Muscle of leg (tissue), 11 donors: Measurements from ENCODE around the gene FASTKD1. TPM values are rescaled to one million over a fixed set of nuclear protein-coding genes. Genes with fewer than 3 reads are reported as not detected.
"Not testable (repeated sequence)": the region's sequence is repeated elsewhere in the genome, so short reads cannot be mapped to it uniquely, and the experiment has no call there.

Experiments
- DNase-seq: peaks from one replicate; pipeline ENCODE4 v3.0.0; 2013
- H3K27ac ChIP-seq: one replicate; pipeline ENCODE4 v1.5.1; 2013; ENCODE audit warnings: mild to moderate bottlenecking, low read length, control low read depth
- H3K27me3 ChIP-seq: one replicate; pipeline ENCODE4 v1.6.1; 2013; ENCODE audit warnings: low read length; ENCODE audit not compliant: control insufficient read depth, insufficient read depth
- H3K36me3 ChIP-seq: one replicate; pipeline ENCODE4 v1.6.1; 2013; ENCODE audit warnings: low read length; ENCODE audit not compliant: control insufficient read depth, insufficient read depth
- H3K4me1 ChIP-seq: one replicate; pipeline ENCODE4 v1.6.1; 2013; ENCODE audit warnings: low read length; ENCODE audit not compliant: control insufficient read depth, insufficient read depth
- H3K4me3 ChIP-seq: one replicate; pipeline ENCODE4 v1.5.1; 2013; ENCODE audit warnings: low read length, control low read depth
- H3K9me3 ChIP-seq: replicated peaks from 2 replicates; pipeline ENCODE4 v1.6.1; 2013; ENCODE audit warnings: low read depth, low read length; ENCODE audit not compliant: control insufficient read depth
- WGBS: methylation state at CpG from one replicate; pipeline ENCODE4 v1.1.5; 2013; ENCODE audit warnings: missing lambda C conversion rate; ENCODE audit not compliant: insufficient coverage; 5-methylcytosine and 5-hydroxymethylcytosine counted together
- polyA plus RNA-seq, 8 donors: library from polyadenylated mRNA; unstranded; fragments of 120-200 nt; gene quantifications; one replicate each; pipeline versions ENCODE4 v1.2.1 to v1.2.3, GENCODE V29; 2013; ENCODE audit warnings: inconsistent platforms in 1 of 8, low replicate concordance in 1 of 8; ENCODE audit not compliant: insufficient read length in 8 of 8, insufficient read depth in 1 of 8
- total RNA-seq: library from RNA; stranded (reverse); fragments of 120-200 nt; gene quantifications from one replicate; pipeline ENCODE4 v1.2.4, GENCODE V29; 2013

The FASTKD1 gene
- total and polyA plus RNA-seq, 9 donors, result 12.0 to 28.8 (median 20.1) TPM

DNA sequence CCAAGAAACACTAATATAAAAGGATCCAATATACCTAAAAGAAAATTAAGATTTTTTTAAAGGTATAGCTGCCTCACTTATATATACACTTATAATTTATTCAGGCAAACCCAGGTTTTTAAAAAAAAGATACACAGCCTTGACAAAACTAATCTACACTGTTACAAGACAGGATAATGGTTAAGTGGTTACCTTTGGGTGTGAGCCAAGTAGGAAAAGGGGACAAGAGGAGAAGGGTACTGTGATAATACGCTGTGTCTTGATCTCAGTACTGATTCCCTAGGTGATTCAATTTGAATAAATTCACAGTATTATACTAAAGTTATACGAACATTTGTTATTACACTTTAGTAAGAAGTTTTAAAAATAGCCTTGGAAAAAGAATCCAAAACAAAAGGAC is 33.5 kb downstream of the FASTKD1 start:
- Histone ChIP-seq H3K4me3 (no peak overlapping the region), H3K27ac (no peak overlapping the region), H3K27me3 (no peaks in the 10 kb centered on the region), H3K36me3 (peaks cover 6% of the 10 kb centered on the region), H3K4me1 (no peaks in the 10 kb centered on the region), H3K9me3 (no peaks in the 10 kb centered on the region)
- DNase-seq, result no peak
- no CpG with 5 or more reads among the region's 2 CpGs for WGBS

DNA sequence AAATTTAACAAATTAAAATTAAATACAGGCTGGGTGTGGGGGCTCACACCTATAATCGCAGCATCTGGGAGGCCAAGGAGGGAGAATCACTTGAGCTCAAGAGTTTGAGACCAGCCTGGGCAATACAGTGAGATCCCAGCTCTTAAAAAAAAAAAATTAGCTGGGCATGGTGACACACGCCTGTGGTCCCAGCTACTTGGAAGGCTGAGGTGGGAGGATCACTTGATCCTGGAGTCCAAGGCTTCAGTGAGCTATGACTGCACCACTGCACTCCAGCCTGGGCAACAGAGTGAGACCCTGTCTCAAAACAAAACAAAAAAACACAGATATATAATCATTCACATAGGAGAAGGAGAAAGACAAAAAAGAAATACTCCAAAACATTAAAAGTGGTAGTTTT is 34.2 kb downstream of the FASTKD1 start:
- not testable (repeated sequence) for H3K27me3 ChIP-seq, H3K4me1 ChIP-seq, DNase-seq, H3K4me3 ChIP-seq, H3K9me3 ChIP-seq, H3K27ac ChIP-seq, H3K36me3 ChIP-seq
- WGBS, result 93% methylated on average over 2 of the region's 2 CpGs

DNA sequence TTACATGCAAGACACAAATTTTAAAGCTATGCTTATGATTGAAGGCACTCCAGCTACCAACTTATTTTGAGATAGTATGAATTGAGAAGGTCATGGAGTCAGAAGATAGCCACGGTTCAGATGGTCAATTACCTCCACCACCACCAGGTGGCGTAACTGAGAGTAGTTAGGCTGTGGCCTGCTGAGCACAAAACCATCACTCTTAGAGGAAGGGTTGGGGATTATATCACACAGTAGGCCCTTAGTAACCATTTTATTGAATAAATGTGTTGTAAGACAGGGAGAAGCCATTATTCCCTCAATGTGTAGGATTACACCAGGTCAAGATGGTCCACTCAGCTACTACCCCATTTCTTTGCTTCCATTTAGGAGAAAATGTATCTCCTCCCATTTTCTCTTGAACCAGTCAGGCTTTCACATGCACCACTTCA is 45.4 kb downstream of the FASTKD1 start:
- H3K27ac ChIP-seq, result no peak overlapping the region
- no peak overlapping the region for H3K4me3 ChIP-seq
- no peaks in the 10 kb centered on the region for H3K27me3 ChIP-seq
- no peaks in the 10 kb centered on the region for H3K9me3 ChIP-seq
- WGBS, result no CpG with 5 or more reads among the region's 2 CpGs
- H3K4me1 ChIP-seq, result no peaks in the 10 kb centered on the region
- H3K36me3 ChIP-seq, result peaks cover 34% of the 10 kb centered on the region
- DNase-seq, result peak; percentile 57

DNA sequence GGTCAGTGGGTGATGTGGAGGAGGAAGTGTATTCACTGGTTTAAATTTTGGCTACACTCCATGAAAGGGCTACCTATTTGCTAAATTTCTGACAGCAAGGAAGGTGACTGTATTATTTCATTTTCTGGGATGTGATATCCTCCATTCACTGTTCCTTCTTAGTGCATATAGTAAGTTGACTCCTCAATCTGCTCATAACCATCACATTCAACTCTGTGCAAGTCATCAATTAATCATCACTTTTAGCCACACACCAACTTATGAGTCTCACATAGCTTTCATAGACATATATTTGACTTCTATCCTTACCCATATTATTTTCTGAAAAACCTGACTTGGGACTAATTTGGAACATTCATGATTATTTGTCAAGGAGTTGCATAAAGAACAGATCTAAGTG is 47.2 kb downstream of the FASTKD1 start:
- DNase-seq, result no peak
- Histone ChIP-seq H3K36me3 (peaks cover 42% of the 10 kb centered on the region), H3K27ac (no peak overlapping the region)

DNA sequence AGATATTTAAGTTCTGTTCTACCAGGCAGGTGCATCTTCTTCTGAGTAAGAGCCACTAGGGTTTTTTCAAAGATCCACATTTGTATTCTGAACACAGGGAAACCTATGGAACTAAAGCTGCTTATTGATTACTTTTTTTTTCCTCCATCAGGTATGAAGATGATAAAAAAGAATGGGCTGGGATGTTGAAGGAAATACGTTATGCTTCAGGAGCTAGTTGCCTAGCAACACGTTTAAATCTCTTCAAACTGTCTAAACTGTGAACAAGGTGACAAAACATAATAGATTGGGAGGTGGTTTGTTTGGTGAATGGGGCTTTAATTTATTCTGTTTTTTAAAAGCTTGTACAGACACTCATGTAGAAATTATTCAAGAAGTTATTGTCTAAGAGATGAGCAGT is 48.2 kb downstream of the FASTKD1 start:
- no CpG with 5 or more reads among the region's 2 CpGs for WGBS
- Histone ChIP-seq H3K4me1 (no peaks in the 10 kb centered on the region), H3K9me3 (no peaks in the 10 kb centered on the region), H3K4me3 (no peak overlapping the region), H3K27me3 (no peaks in the 10 kb centered on the region), H3K27ac (no peak overlapping the region), H3K36me3 (peaks cover 42% of the 10 kb centered on the region)
- DNase-seq, result no peak

More for the DNA sequence above, 47.2 kb downstream of the FASTKD1 start:
- H3K4me3 ChIP-seq, result no peak overlapping the region
- no peaks in the 10 kb centered on the region for H3K27me3 ChIP-seq
- H3K9me3 ChIP-seq, result no peaks in the 10 kb centered on the region
- no peaks in the 10 kb centered on the region for H3K4me1 ChIP-seq

DNA sequence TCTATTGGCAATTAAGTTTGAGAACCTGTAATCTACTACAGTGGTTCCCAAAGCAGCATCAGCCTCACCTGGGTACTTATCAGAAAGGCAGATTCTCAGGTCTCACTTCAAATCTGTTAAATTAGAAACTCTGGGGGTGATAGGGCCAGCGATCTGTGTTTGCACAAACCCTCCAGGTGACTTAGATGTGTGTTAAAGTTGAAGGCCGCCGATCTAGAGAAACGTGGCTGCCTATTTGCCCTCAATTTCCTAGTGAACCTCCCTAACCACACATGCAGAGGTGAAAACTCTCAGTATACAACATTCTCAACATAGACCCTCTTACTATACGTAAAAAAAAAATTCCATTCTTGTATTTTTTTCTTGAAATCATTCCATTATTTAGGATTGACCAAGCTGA is 50.0 kb downstream of the FASTKD1 start:
- no peak for DNase-seq
- no peaks in the 10 kb centered on the region for H3K4me1 ChIP-seq
- H3K27me3 ChIP-seq, result no peaks in the 10 kb centered on the region
- no CpG with 5 or more reads among the region's 5 CpGs for WGBS
- H3K9me3 ChIP-seq, result no peaks in the 10 kb centered on the region
- no peak overlapping the region for H3K27ac ChIP-seq
- peaks cover 40% of the 10 kb centered on the region for H3K36me3 ChIP-seq
- H3K4me3 ChIP-seq, result no peak overlapping the region

DNA sequence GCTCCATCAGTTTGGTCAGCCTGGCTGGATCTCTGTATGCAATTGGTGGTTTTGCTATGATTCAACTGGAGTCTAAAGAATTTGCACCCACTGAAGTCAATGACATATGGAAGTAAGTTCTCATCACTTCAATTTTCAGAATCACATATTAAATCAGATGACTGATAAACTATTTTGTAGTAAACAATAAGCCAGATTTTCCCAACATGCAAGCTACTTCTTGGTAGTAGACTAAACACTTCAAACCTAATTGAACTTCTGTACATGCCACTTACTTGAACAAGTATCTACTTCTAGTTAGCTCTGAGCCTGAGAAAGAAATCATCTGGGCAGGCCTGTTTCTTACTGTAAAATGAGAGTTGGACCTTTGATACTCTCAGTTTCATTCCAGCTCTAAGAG is 52.8 kb downstream of the FASTKD1 start:
- Histone ChIP-seq H3K4me1 (no peaks in the 10 kb centered on the region), H3K9me3 (no peaks in the 10 kb centered on the region), H3K27me3 (no peaks in the 10 kb centered on the region), H3K4me3 (no peak overlapping the region), H3K36me3 (peaks cover 37% of the 10 kb centered on the region), H3K27ac (no peak overlapping the region)
- DNase-seq, result no peak

DNA sequence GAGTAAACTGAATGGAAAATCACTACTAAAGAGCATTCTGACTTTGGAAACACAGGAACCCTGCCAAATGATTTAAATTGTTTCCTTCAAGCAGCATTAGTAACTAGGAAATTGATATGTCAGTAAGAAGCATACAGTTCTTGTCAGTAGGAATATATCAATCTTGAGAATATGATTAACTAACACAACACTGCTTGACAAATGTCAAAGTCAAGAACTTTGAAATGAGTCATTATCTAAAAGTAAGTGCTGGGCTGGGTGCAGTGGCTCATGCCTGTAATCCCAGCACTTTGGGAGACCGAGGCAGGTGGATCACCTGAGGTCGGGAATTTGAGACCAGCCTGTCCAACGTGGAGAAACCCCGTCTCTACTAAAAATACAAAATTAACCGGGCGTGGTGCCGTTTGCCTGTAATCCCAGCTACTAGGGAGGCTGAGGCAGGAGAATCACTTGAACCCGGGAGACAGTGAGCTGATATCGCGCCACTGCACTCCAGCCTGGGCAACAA is 57.1 kb downstream of the FASTKD1 start:
- not testable (repeated sequence) for H3K4me1 ChIP-seq, H3K9me3 ChIP-seq, DNase-seq, H3K4me3 ChIP-seq, H3K27ac ChIP-seq, H3K27me3 ChIP-seq
- WGBS, result 91% methylated on average over 5 of the region's 10 CpGs
- H3K36me3 ChIP-seq, result peaks cover 20% of the 10 kb centered on the region

DNA sequence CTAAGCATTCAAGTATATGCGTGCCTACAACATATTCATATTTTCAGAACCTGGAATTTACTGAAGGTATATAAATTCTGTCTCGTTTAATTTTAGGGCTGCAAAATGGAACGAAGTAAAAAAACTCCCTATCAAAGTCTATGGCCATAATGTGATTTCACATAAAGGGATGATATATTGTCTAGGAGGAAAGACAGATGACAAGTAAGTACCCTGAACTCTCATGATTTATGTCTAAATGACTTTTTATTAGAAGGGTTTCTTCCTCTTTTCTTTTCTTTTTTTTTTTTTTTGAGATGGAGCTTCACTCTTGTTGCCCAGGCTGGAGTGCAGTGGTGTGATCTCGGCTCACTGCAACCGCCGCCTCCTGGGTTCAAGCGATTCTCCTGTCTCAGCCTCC is 58.9 kb downstream of the FASTKD1 start:
- Histone ChIP-seq H3K27ac (peak overlapping the region; percentile 57), H3K4me3 (peak overlapping the region; percentile 54), H3K36me3 (peaks cover 13% of the 10 kb centered on the region)
- not testable (repeated sequence) for H3K4me1 ChIP-seq, H3K9me3 ChIP-seq, H3K27me3 ChIP-seq, DNase-seq
- no CpG with 5 or more reads among the region's 7 CpGs for WGBS

DNA sequence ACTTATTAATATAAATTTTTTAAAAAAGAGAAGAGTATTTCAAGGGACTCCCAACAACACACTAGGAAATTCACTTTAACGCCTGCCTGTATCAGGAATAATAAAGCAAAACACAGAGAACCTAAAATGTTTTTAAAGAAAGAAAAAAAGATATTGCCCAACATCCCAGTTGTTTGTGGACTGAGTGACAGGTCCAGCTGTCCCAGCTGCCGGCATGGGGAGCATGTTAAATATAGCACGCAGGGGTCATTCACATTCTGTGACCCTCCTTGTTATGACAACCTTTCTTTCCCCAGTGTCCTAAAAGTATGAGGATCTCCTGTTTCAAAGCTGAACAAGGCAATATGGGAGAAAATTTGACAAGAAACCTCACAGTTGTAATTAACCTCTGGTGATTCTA is 59.7 kb downstream of the FASTKD1 start:
- peak overlapping the region; percentile 95 for H3K27ac ChIP-seq
- peaks cover 11% of the 10 kb centered on the region for H3K36me3 ChIP-seq
- no peaks in the 10 kb centered on the region for H3K27me3 ChIP-seq
- no peaks in the 10 kb centered on the region for H3K4me1 ChIP-seq
- no peaks in the 10 kb centered on the region for H3K9me3 ChIP-seq
- DNase-seq, result peak; percentile 84
- WGBS, result no CpG with 5 or more reads among the region's 3 CpGs
- H3K4me3 ChIP-seq, result peak overlapping the region; percentile 54

DNA sequence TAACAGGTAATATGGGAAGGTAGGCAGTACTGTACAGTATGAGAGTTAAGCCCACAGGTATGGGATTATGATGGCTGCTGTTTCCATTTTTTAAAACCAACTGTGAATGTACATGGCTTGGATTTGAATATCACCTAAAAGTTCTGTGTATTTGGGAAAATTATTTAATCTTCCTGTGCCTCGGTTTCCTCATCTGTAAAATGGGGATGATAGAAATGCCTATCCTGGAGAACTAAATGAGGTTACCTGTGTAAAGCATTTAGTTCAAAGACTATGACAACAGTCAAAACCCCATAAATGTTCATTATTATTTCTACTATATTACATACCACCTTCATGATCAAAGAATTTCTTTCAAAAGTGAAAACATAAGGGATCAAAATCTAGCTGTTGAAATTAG is 60.6 kb downstream of the FASTKD1 start:
- DNase-seq, result no peak
- Histone ChIP-seq H3K27ac (peak overlapping the region; percentile 95), H3K27me3 (no peaks in the 10 kb centered on the region), H3K4me3 (peak overlapping the region; percentile 54), H3K4me1 (no peaks in the 10 kb centered on the region), H3K9me3 (no peaks in the 10 kb centered on the region), H3K36me3 (peaks cover 7% of the 10 kb centered on the region)
- no CpG with 5 or more reads among the region's 1 CpG for WGBS
